ENCODE measurements around the gene TRDN. TPM values are rescaled to one million over a fixed set of nuclear protein-coding genes. Genes with fewer than 3 reads are reported as not detected.

Gene TRDN
- total and polyA plus RNA-seq, 3 donors from 2014 or later, result 2.8 to 3.7 (median 3.2) TPM

- no peaks in the 10 kb centered on the region for H3K27me3 ChIP-seq
- no peaks in the 10 kb centered on the region for H3K4me1 ChIP-seq
- no peak for DNase-seq
- intact Hi-C loops (cut with DNase I; ENCODE audit: low total_unique reads), result no loop called here
- TF ChIP-seq POLR2A (IDR thresholded peaks at IDR 0.05), result no peak
- no peak for TF ChIP-seq CTCF (IDR thresholded peaks at IDR 0.05)
- H3K27ac ChIP-seq, result no peak overlapping the region
- H3K36me3 ChIP-seq (ENCODE audit: low read depth, missing control alignments), result no peaks in the 10 kb centered on the region
- no peak overlapping the region for H3K4me3 ChIP-seq
- 90 to 92% methylated on average over 6 of the region's 6 CpGs for WGBS, 2 donors
- H3K9me3 ChIP-seq, result no peaks in the 10 kb centered on the region
Observed at GRCh38 chr6:123668063-123668462, 31.3 kb upstream of the TRDN start.

GRCh38 chr6:123663436-123663835, 26.7 kb upstream of the TRDN start:
- H3K4me1 ChIP-seq, result no peaks in the 10 kb centered on the region
- no peaks in the 10 kb centered on the region for H3K36me3 ChIP-seq (ENCODE audit: low read depth, missing control alignments)
- no peaks in the 10 kb centered on the region for H3K27me3 ChIP-seq
- no peak for TF ChIP-seq CTCF (IDR thresholded peaks at IDR 0.05)
- TF ChIP-seq POLR2A (IDR thresholded peaks at IDR 0.05), result no peak
- H3K27ac ChIP-seq, result no peak overlapping the region
- intact Hi-C loops (cut with DNase I; ENCODE audit: low total_unique reads), result no loop called here
- DNase-seq, result no peak
- H3K4me3 ChIP-seq, result no peak overlapping the region
- H3K9me3 ChIP-seq, result no peaks in the 10 kb centered on the region

DNA sequence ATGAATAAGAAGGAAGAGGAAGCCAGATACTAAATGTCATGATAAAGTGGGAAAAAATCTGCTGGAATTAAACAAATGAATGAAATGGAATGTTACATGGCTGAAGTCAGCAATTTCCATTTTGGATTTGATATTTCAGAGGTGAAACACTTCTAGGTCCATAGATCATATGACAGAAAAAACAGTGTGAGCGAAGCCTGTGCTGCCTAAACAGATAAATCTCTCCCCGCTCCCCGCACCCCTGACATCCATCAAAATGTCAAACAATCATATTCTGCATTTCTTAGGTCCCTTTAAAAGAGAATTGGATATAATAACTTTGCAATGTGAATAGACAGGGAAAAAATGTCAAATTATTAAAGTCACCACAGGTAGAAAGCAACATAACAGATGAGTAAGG, 26.0 kb upstream of the TRDN start:
- WGBS, 2 donors, result 72 to 84% methylated on average over 3 of the region's 3 CpGs

GRCh38 chr6:123661105-123661891, 24.5 kb upstream of the TRDN start:
- Histone ChIP-seq H3K27me3 (no peaks in the 10 kb centered on the region), H3K27ac (no peak overlapping the region), H3K4me1 (no peaks in the 10 kb centered on the region), H3K4me3 (no peak overlapping the region), H3K9me3 (no peaks in the 10 kb centered on the region), H3K36me3 (ENCODE audit: low read depth, missing control alignments) (no peaks in the 10 kb centered on the region)
- WGBS, 2 donors, result 90 to 96% methylated on average over 5 of the region's 5 CpGs
- no peak for DNase-seq
- intact Hi-C loops (cut with DNase I; ENCODE audit: low total_unique reads), result no loop called here
- no peak for TF ChIP-seq CTCF (IDR thresholded peaks at IDR 0.05)
- no peak for TF ChIP-seq POLR2A (IDR thresholded peaks at IDR 0.05)

More for the DNA sequence above, 26.0 kb upstream of the TRDN start:
- H3K4me3 ChIP-seq, result no peak overlapping the region
- no peak overlapping the region for H3K27ac ChIP-seq
- H3K9me3 ChIP-seq, result no peaks in the 10 kb centered on the region
- H3K27me3 ChIP-seq, result no peaks in the 10 kb centered on the region
- no peaks in the 10 kb centered on the region for H3K4me1 ChIP-seq
- TF ChIP-seq CTCF (IDR thresholded peaks at IDR 0.05) (no peak), POLR2A (IDR thresholded peaks at IDR 0.05) (no peak)
- intact Hi-C loops (cut with DNase I; ENCODE audit: low total_unique reads), result no loop called here
- no peak for DNase-seq
- H3K36me3 ChIP-seq (ENCODE audit: low read depth, missing control alignments), result no peaks in the 10 kb centered on the region

Measured in testis (tissue), 3 donors.